Uterus (tissue), 4 donors: ENCODE data around the gene NOL4. TPM values are rescaled to one million over a fixed set of nuclear protein-coding genes. Genes with fewer than 3 reads are reported as not detected.

Experiments used
- DNase-seq, 2 donors: peaks; one replicate each; pipeline ENCODE4 v3.0.0-alpha.2; 2019 to 2020
- H3K27ac ChIP-seq, 2 donors: fragments of 200-600 bp; sonication (generic); 1 replicate in 1 of 2; 2 replicates in 1 of 2; pipeline ENCODE4 v1.5.1; 2016 to 2018
- H3K27me3 ChIP-seq, 2 donors: fragments of 200-600 bp; sonication (generic); one replicate each; pipeline ENCODE4 v1.5.1; 2018 to 2019; ENCODE audit warnings: control low read depth in 1 of 2
- H3K36me3 ChIP-seq, 2 donors: fragments of 200-600 bp; sonication (generic); one replicate each; pipeline ENCODE4 v1.5.1; 2019; ENCODE audit warnings: control low read depth in 1 of 2
- H3K4me1 ChIP-seq, 2 donors: fragments of 200-600 bp; sonication (generic); one replicate each; pipeline ENCODE4 v1.5.1; 2018 to 2019; ENCODE audit warnings: control low read depth in 1 of 2
- H3K4me3 ChIP-seq, 2 donors: fragments of 200-600 bp; sonication (generic); 1 replicate in 1 of 2; 2 replicates in 1 of 2; pipeline ENCODE4 v1.5.1; 2018 to 2019; ENCODE audit warnings: mild to moderate bottlenecking in 1 of 2
- H3K9me3 ChIP-seq, 2 donors: fragments of 200-600 bp; sonication (generic); one replicate each; pipeline ENCODE4 v1.5.1; 2019; ENCODE audit warnings: control low read depth in 1 of 2
- CTCF ChIP-seq, 4 experiments: fragments of 200-600 bp in 2 of 4; fragments of 450-650 bp in 2 of 4; sonication (generic) in 2 of 4; IDR thresholded peaks; one replicate each; pipeline ENCODE4 v1.5.1; 2016 to 2019; ENCODE audit warnings: antibody characterized with exemption in 4 of 4, mild to moderate bottlenecking in 2 of 4, moderate library complexity in 1 of 4
- POLR2A ChIP-seq, 2 donors: fragments of 450-650 bp; IDR thresholded peaks; one replicate each; pipeline ENCODE4 v1.6.1; 2016; ENCODE audit warnings: antibody characterized with exemption in 2 of 2, mild to moderate bottlenecking in 1 of 2, moderate library complexity in 1 of 2
- intact Hi-C: fragments of 100-400 bp; cut with DNase I; formaldehyde crosslinking; loops from one replicate; pipeline ENCODE4 v1.15.1; 2023; ENCODE audit warnings: low total_unique reads
- total RNA-seq, 4 donors: library from RNA; depleted of rRNA in 3 of 4; stranded (reverse); fragments of >200 nt in 3 of 4; gene quantifications; one replicate each; pipeline versions ENCODE4 v1.1.0 to v1.2.4, GENCODE V29; 2014 to 2023
- donor health status: DM: yes; HTN: yes; CAD: no.

Gene NOL4
- total RNA-seq, 4 donors from 2014 or later: 0.55 to 2.1 TPM; not detected in 2

DNA sequence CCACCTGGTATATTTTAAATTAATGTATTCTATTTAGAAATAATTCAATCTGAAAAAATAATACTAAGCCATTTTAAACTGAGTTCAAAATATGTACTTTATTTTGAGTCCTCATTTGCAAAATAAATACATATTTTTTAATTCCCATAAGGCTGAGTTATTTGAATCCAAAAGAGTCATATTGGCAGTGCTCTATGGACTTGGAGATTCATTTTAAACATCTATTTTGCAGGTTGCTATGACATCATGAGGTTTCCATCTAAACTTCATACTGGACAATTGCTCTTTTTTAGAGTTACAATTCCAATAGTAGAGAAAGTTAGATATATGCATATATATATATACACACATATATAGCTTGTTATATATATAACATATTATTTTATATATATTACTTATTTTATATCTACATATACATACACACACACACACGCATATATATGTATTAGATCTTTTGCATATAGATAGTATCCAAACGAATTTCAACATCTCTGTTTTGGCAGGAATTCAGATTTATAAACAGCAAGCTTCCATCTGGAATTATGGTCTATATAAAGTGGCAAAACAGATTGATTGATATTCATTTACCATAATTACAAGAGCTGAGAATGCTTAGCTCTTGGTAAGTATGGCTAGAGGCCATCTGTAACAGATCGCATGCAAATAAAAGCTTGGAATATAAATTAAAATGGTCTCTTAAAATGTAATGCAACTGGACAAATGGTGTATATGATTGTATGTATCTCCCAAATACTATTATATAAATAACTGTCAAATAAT is 34.9 kb downstream of the NOL4 start:
- no peak overlapping the region for H3K27ac ChIP-seq
- H3K9me3 ChIP-seq: no peaks in the 10 kb centered on the region
- intact Hi-C loops: no loop called here
- H3K27me3 ChIP-seq: no peaks in the 10 kb centered on the region
- no peaks in the 10 kb centered on the region for H3K36me3 ChIP-seq
- no peak for DNase-seq
- no peaks in the 10 kb centered on the region for H3K4me1 ChIP-seq
- H3K4me3 ChIP-seq: no peak overlapping the region
- TF ChIP-seq CTCF (IDR thresholded peaks at IDR 0.05) (no peak), POLR2A (IDR thresholded peaks at IDR 0.05) (no peak)
